ENCODE results near the gene PRAMEF20.
"Not testable (repeated sequence)": the region's sequence is repeated elsewhere in the genome, so short reads cannot be mapped to it uniquely, and the experiment has no call there.

Gene PRAMEF20

DNA sequence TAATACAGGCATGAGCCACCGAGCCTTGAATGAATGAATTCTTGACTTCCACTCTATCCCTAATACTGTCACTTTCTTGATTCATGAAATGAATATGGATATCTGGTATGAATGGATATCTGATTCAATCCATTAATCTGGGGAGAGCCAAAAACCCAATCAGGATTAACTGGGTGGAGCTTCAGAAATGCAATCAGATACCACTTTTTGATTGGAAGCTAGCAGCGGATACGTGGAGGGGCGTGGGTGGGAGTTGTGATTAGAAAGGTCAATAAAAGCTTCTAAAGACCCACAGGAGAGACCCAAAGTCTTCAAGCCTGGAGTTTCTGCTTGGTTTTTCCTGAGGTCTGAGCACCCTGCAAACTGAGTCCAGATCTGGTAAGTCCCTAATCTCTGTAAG lies at the start of gene PRAMEF20:
Gene PRAMEF20 (plus strand): TSS at position 301 of the 400 bp plus-strand sequence. CDS start 5,905 bp downstream, outside the sequence.
- not testable (repeated sequence) for DNase-seq

DNA sequence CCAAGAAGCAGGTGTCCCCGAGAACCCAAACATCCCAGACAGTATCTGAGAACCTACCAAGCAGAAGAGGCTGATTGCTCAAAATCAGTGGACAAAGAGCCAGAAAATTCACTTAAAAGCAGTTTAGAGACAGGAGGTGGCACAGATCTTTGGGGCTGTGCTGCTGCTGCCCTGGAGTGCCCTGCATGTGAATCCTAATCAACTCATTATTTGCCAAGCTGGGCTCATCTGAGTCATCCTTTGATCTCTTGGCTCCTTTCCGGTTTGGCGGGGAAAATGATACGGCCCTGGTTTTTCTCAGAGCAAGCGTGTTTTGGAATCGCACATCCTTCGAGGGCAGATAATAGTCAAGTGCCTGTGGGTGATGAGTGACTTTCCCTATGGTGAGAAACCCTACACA lies 47.9 kb upstream of the PRAMEF20 start:
- not testable (repeated sequence) for DNase-seq

DNA sequence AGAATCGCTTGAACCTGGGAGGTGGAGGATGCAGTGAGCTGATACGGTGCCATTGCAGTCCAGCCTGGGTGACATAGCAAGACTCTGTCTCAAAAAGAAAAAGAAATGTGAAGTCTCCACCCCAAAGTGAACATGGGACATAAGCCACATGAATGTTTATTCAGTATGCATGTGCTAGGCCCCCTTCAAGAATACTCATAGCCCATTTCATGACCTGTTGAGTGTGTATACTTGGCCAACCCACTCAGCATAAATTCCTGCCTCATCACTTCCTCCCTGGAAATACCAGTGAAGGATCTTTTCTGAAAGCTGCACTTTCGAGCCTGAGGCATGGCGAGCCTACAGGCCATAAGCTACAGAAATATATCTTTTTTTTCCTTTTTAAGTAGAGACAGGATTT lies 45.3 kb upstream of the PRAMEF20 start:
- not testable (repeated sequence) for DNase-seq

DNA sequence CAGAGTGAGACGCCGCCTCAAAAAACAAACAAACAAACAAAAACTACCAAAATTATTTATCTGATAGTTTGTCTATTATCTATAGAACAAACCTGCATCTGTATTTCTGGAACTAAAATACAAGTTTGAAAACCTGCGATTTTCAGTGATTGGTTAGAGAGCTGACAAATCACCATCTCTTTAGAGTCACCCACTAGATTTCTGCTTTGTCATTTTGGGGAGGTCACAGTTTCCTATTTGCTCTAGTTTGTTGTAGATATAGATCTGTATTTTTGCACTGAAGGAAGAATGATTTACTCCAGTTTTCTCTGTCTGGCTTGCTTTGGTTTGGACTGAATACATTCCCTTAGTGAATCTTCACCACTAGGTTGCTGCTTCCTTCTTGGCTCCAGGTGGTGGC lies 43.7 kb upstream of the PRAMEF20 start:
- not testable (repeated sequence) for DNase-seq

DNA sequence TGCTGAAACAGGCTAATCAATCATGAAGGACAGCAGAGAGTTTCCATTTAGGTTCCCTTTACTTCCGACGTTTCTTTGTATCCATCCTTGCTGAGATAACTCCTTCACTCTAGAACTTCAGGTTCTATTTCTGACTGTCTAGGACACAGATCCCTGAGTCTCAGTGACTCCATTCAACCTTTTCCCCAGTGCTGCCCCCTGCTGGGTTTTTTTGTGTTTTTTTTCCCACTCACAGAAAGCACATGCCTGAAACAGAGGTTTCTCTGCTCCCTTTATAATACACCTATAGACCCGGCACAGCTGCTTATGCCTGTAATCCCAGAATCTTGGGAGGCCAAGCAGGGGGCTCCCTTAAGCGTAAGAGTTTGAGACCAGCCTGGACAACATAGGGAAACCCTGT lies 41.7 kb upstream of the PRAMEF20 start:
- DNase-seq = peak; percentile 0

DNA sequence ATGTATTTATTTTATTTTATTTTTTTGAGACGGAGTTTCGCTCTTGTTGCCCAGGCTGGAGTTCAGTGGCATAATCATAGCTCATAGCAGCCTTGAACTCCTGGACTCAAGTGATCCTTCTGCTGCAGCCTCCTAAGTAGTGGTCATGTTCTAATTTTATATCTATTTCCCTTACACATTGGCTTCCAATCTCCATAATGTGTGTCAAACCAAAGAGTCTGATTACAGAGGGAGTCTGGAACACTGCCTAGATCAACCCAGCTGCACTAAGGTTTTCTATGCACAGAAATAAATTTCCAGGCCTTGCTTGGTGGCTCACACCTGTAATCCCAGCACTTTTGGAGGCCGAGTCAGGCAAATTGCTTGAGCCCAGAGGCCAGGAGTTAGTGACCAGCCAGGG lies 31.3 kb upstream of the PRAMEF20 start:
- not testable (repeated sequence) for DNase-seq

DNA sequence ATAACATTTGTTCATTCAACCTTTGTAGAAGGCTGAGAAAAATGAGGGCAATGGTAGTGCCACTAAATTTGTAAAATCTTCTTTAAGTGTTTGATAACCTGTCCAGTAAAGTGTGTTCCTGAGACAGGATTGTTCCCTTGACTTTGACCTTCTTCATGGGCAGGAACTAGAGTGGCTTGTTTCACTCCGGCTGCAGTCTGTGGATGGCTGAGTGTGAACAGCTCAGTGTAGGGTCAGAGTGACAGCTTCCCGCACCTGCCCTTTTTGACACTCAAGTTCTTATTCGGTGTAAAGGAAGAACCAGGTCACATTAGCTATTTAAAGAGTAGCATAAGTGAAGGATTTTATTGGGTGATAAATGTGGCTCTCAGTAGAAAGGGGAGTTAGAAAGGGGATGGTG lies 29.9 kb upstream of the PRAMEF20 start:
- not testable (repeated sequence) for DNase-seq

DNA sequence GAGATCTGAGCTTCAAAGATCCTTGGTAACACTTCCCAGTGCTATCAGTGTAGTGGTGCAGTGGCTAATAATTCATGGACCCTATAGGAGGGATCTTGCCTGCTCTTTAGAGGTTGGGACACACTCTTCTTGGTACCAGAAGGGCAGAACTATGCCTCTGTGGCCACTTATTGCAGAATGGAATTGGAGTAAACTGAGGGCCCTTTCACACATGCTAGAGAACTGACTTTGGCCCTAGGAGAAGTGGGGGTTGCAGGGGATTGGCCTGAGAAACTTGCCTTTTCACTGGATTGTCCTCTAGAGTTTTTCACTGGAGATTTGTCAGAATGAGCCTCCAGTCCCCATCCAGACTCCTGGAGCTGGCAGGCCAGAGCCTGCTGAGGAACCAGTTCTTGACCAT lies 20.9 kb upstream of the PRAMEF20 start, which contains the start of gene PRAMEF17:
Gene PRAMEF17 (plus strand): TSS at position 301 of the 400 bp plus-strand sequence. CDS start 26 bp downstream, at position 327.
- DNase-seq = not testable (repeated sequence)

DNA sequence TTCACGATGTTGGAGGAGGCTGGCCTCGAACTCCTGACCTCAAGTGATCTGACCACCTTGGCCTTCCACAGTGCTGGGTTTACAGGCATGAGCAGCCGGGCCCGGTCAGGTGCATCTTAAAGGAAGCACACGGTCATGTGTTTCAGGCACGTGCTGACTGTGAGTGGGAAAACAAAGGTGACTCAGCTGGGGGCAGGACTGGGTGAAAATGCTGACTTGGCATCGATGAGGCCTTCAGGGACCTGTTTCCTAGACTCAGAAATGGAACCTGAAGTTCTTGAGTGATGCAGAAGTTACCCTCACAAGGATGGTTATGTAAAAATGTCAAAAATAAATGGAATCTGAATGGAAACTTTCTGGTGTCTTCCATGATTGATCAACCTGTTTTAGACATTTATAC lies 17.2 kb upstream of the PRAMEF20 start:
- DNase-seq = not testable (repeated sequence)

DNA sequence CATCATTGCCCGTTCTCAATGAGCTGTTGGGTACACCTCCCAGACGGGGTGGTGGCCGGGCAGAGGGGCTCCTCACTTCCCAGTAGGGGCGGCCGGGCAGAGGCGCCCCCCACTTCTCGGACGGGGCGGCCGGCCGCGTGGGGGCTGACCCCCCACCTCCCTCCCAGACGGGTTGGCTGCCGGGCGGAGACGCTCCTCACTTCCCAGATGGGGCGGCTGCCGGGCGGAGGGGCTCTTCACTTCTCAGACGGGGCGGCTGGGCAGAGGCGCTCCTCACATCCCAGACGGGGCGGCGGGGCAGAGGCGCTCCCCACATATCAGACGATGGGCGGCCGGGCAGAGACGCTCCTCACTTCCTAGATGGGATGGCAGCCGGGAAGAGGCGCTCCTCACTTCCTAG lies 15.5 kb upstream of the PRAMEF20 start:
- not testable (repeated sequence) for DNase-seq

DNA sequence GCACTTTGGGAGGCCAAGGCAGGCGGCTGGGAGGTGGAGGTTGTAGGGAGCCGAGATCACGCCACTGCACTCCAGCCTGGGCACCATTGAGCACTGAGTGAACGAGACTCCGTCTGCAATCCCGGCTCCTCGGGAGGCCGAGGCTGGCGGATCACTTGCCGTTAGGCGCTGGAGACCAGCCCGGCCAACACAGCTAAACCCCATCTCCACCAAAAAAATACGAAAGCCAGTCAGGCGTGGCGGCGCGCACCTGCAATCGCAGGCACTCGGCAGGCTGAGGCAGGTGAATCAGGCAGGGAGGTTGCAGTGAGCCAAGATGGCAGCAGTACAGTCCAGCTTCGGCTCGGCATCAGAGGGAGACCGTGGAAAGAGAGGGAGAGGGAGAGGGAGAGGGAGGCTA lies 14.9 kb upstream of the PRAMEF20 start:
- DNase-seq = not testable (repeated sequence)

DNA sequence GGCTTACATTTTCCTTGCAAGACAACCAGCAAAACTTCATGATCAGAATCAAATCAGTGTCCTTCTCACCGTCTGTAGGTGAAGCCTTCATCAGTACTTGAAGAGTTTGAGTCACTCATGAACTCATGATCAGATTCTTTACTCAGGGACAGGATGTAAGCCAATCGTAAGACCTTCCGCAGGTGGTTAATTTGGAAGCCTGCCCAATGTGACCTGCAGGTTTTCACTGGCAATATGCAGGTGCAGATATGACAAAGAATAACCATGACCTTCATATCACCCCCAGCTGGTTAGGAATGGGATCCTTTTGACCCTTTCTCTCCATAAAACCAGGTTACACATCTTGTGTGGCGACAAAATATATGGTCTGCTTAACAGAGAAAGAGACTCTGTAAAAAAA lies 2.4 kb upstream of the PRAMEF20 start:
- DNase-seq = no peak

DNA sequence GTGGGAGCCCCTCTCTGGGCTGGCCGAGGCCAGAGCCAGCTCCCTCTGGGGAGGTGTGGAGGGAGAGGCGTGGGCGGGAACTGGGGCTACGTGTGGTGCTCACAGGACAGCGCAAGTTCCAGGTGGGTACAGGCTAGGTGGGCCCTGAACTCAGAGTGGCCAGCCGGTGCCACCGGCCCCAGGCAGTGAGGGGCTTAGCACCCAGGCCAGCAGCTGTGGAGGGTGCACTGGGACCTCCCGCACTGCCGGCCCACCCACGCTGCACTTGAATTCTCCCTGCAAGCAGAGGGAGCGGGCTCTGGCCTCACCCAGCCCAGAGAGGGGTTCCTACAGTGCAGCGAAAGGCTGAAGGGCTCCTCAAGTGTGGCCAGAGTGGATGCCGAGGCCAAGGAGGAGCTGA lies 20.2 kb downstream of the PRAMEF20 start:
- no peak for DNase-seq

DNA sequence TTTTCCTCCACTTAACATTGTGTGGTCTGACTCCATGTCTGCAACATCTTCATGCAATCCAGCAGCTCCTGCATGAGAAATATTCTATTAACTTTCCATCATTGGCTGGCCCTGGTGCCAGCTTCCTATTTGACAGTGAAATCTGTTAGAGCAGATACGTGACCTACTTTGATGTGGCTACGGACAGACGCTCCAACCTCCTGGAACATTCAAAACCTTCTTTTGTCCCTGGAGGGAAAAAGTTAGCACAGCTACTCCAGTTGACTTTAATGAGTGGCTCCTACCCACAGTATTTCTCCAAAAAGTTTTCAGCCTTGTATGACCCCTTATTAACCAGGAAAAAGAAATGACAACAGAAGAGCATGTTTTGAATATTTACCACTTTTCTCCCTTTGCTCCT lies 22.0 kb downstream of the PRAMEF20 start:
- DNase-seq = no peak

DNA sequence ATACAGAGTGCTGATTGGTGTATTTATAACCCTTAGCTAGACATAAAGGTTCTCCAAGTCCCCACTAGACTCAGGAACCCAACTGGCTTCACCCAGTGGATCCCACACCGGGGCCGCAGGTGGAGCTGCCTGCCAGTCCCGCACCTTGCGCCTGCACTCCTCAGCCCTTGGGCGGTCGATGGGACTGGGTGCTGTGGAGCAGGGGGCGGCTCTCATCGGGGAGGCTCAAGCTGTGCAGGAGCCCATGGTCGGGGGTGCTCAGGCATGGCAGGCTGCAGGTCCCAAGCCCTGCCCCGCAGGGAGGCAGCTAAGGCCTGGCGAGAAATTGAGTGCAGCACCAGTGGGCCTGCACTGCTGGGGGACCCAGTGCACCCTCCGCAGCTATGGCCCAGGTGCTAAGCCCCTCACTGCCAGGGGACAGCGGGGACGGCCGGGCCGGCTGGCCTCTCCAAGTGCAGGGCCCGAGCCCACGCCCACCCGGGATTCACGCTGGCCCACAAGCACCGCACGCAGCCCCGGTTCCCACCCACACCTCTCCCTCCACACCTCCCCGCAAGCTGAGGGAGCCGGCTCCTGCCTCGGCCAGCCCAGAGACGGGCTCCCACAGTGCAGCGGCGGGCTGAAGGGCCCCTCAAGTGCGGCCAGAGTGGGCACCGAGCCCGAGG lies 23.6 kb downstream of the PRAMEF20 start:
- not testable (repeated sequence) for DNase-seq

DNA sequence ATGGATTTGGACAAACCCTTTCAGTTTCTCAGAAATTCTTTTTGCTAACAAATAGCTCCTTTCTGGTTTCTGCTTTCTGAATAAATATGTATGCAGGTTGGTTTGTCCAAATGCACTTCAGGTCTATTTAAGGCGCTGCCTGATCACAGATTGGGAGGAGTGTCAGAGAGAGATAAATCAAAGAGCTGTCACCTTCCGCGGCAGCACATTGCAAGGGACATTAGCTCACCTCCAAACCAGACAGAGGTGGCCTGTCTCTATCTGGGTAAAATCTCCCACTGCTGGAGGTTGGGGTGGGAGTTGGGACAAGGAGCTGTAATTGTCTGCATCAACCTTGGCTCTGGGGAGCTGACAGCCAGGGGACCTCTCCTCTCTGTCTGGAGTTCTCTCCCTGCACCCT lies 25.2 kb downstream of the PRAMEF20 start:
- no peak for DNase-seq

DNA sequence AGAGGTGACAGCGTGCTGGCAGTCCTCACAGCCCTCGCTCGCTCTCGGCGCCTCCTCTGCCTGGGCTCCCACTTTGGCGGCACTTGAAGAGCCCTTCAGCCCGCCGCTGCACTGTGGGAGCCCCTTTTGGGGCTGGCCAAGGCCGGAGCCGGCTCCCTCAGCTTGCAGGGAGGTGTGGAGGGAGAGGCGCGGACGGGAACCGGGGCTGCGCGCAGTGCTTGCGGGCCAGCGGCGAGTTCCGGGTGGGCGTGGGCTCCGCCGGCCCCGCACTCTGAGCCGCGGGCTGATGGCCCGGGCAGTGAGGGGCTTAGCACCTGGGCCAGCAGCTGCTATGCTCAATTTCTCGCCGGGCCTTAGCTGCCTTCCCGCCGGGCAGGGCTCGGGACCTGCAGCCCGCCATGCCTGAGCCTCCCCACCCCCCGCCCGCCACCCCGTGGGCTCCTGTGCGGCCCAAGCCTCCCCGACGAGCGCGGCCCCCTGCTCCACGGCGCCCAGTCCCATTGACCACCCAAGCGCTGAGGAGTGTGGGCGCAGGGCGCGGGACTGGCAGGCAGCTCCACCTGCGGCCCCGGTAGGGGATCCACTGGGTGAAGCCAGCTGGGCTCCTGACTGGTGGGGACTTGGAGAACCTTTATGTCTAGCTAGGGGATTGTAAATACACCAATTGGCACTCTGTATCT lies 29.0 kb downstream of the PRAMEF20 start:
- DNase-seq = not testable (repeated sequence)

DNA sequence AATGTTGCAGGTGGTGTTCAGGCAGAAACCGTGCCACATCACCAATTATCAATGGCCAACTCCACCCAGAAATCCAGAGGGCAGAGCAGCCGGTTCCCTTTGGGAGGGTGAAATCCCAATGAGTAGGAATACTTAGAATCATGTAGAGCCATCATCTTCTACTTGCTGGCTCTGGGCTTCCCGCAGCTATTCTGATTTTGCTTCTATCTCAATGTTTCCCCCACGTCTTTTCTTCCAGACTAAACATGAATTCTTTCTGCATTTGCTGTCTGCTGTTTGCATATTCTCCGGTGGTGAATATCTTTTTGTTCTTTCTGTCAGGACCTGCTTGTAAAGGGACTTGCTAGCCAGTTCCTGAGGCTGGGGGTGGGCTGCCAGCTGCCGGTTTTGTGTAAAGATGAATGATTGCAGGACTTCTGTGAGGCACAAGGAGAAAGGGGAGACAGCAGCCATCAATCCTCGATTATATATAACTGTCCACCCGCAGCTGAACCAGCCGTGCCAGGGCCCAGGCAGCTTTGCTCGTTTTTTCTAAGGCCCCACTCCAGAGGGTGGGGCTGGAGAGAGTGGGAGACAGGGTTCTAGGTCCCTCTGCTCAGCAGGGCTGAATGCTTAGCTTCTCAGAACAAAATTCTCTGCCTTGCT lies 33.2 kb downstream of the PRAMEF20 start:
- DNase-seq = no peak

DNA sequence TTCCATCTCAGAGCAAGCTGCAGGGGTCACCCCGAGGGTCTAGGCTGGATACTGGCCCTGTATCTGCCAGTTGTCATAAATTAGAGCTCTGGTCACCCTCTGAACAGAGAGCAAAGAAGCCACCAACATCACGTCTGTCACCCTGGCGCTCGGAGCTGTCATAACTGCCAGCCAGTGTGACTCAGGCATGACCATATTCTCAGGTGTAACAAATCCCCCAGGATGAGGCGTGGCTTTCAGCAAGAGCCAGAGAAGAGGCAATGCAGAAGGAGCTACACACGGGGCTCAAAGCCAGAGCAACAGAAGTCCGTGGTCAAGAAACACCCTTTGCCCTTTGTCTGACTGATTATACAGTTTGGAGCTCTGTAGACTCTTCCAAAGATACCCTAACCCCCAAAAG lies 40.0 kb downstream of the PRAMEF20 start:
- DNase-seq = no peak

DNA sequence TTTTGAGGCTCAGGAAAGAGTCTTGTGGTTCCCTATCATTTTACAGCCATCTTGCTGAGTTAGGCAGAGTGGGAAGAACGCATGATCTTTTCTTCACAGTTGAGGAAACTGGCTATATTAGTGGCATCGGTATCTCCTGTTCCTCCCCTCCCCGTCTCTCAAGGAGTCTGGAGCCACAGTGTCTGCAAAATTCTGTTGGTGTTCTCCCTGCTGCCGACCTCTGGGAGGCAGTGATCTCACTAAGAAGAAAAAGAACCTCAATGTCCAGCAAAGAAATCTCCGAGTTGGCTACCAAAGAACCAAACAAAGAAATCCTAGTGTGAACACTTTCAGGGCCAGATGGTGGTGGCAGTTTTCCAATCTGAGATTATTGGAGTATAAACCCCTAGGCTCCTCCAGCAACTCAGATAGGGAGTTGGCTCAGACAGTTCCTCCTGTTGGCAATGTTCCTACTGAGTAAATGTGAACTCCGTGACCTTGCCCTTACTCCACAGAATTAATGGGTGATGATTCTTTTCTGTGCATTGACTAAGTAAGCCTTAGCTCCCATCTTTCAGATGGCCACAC lies 41.2 kb downstream of the PRAMEF20 start:
- DNase-seq = no peak

DNA sequence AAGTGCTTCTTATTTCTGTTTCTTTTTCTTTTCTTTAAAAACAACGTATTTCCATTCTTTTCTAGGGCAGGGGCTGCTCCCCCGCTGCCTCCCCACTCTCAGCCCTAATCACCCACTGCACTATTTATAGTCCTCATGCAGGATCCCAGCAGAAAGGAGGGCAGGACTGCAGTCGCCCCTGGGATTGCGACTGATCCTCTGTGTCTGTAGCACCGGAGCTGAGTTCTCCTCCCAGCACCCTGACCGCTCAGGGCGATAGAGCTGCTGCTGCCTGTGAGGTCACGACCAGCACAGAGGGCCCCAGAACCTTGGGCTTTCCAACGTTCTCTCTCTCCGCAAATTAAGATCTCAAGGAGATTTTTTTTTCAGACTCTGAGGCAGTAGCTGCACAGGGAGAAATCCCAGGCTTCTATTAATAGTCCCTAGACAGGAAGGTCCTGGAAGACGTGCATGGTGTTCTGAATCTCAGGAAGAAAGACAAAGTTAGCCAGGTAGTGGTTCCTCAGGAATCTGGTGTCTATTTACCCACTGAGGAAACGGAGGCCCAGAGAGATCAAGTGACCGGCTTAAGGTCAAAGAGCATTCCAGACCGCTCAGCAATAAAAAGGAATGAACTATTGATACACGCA lies 46.8 kb downstream of the PRAMEF20 start:
- DNase-seq = no peak

DNA sequence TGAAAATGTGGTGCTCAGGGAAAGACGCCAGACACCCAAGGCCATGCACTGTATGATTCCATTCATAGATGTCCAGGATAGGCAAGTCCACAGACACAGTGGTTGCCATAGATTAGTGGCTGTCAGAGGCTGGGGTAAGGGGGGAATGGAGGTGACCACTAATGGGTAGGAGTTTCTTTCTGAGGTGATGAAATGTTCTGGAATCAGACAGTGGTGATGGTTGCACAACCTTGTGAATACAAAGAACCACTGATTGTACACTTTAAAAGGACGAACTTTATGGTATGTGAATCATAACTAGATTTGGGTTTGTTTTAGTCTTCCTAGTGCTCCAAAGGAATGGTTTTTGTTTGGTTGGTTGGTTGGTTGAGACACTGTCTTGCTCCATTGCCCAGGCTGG lies 51.7 kb downstream of the PRAMEF20 start:
- DNase-seq = no peak

DNA sequence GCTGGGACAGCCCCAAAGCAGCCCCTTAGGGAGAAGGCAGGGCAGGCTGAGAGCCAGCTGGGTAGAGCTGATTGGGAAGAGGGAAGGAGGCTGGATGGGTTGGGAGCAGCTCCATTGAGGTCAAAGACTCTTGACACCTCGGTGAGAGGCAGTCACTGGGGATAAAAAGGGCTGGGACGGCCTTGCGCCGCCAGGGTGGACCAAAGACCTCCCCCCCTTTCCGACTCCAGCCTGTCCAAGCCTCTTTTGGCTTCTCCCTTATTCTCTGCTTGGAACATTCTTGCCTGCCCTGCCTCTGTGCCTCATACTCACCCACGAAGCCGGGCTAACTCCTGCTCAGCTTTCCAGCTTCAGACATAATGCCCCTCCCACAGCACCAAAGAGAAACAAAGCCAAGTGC lies 52.4 kb downstream of the PRAMEF20 start:
- DNase-seq = no peak

Measured in SHP77 treated with DMSO at 0.1 percent for 48 hours (cell line).